Kidney (tissue), 14 donors: ENCODE data around the gene HIF3A. TPM values are rescaled to one million over a fixed set of nuclear protein-coding genes. Genes with fewer than 3 reads are reported as not detected.

ENCODE experiments used
- DNase-seq, 5 donors: peaks; one replicate each; pipeline ENCODE4 v3.0.0-alpha.2; 2013 to 2020
- FAIRE-seq: peaks from 2 replicates; lab custom pipeline; 2012; peaks lifted over from hg19 to GRCh38; lab: Jason Lieb, UNC
- H3K27ac ChIP-seq, 2 donors: one replicate each; pipeline ENCODE4 v1.7.0; 2013; ENCODE audit warnings: low read depth in 2 of 2, low read length in 2 of 2, inconsistent platforms in 1 of 2
- H3K27me3 ChIP-seq: one replicate; pipeline ENCODE4 v1.7.1; 2013; ENCODE audit warnings: low read length, inconsistent platforms; ENCODE audit not compliant: control insufficient read depth, insufficient read depth
- H3K36me3 ChIP-seq, 3 donors: one replicate each; pipeline versions ENCODE4 v1.7.0 to v1.7.1; 2013; ENCODE audit warnings: low read length in 3 of 3, control low read depth in 1 of 3, inconsistent platforms in 1 of 3; ENCODE audit not compliant: insufficient read depth in 3 of 3, control insufficient read depth in 2 of 3
- H3K4me1 ChIP-seq, 3 donors: one replicate each; pipeline versions ENCODE4 v1.7.0 to v1.7.1; 2013; ENCODE audit warnings: low read length in 3 of 3, inconsistent platforms in 1 of 3, low read depth in 1 of 3; ENCODE audit not compliant: control insufficient read depth in 2 of 3, insufficient read depth in 2 of 3
- H3K4me3 ChIP-seq, 3 donors: one replicate each; pipeline versions ENCODE4 v1.7.0 to v1.8.1; 2013; ENCODE audit warnings: low read length in 3 of 3, control low read depth in 1 of 3, inconsistent platforms in 1 of 3
- H3K9ac ChIP-seq, 3 donors: one replicate each; pipeline versions ENCODE4 v1.7.0 to v1.7.1; 2013; ENCODE audit warnings: low read length in 3 of 3, control low read depth in 1 of 3, inconsistent platforms in 1 of 3
- H3K9me3 ChIP-seq, 3 donors: one replicate each; pipeline versions ENCODE4 v1.7.0 to v1.7.1; 2013; ENCODE audit warnings: low read length in 3 of 3, control low read depth in 1 of 3, inconsistent platforms in 1 of 3; ENCODE audit not compliant: control insufficient read depth in 2 of 3, insufficient read depth in 1 of 3
- CTCF ChIP-seq: IDR thresholded peaks from 3 replicates; pipeline ENCODE4 v1.5.1; 2012; ENCODE audit warnings: mild to moderate bottlenecking, moderate library complexity, borderline replicate concordance; ENCODE audit not compliant: insufficient read depth; ENCODE audit errors: extremely low read depth
- intact Hi-C: fragments of 100-400 bp; cut with DNase I; formaldehyde crosslinking; loops from one replicate; pipeline ENCODE4 v1.11.1; 2022
- polyA plus RNA-seq: library from polyadenylated mRNA; stranded (reverse); fragments of 350-450 nt; fragmentation: Illumina TruSeq; extraction: RNeasy Lipid Tissue Mini Kit (QIAGEN cat#74804); gene quantifications from one replicate; pipeline ENCODE4 v1.2.3, GENCODE V29; 2014; ENCODE audit warnings: low read depth, low replicate concordance; ENCODE audit not compliant: insufficient read depth
- total RNA-seq: library from RNA; stranded (reverse); fragmentation: NEBNext Ultra II Directional; extraction: Animal tissue kit (Norgen Biotek cat#: 25700); gene quantifications from one replicate; pipeline ENCODE4 v1.2.1, GENCODE V29; 2021
- donor health status: control.
- donor health status: control.
- donor health status: control.
- donor health status: control.
- donor health status: control.
- donor health status: DM: yes; HTN: yes; CAD: no.
- donor health status: Normal renal cell carcinoma (clear cell type).

The HIF3A gene
- total and polyA plus RNA-seq, 2 donors from 2014 or later: 3.3 to 40.4 TPM

- no peak for TF ChIP-seq CTCF
These were observed 59.6 kb downstream of the HIF3A start for GRCh38 chr19:46356149-46357055.

GRCh38 chr19:46357846-46358583, 61.2 kb downstream of the HIF3A start:
- H3K4me1 ChIP-seq: peaks cover 0 to 4% (median 0%) of the 10 kb centered on the region in 3 donors
- no peaks in the 10 kb centered on the region for H3K9me3 ChIP-seq
- no peak overlapping the region for H3K9ac ChIP-seq
- no peak overlapping the region for H3K4me3 ChIP-seq
- TF ChIP-seq CTCF: no peak
- no peaks in the 10 kb centered on the region for H3K27me3 ChIP-seq
- no peak overlapping the region for H3K27ac ChIP-seq
- DNase-seq (peak in 1 of 5 donors; percentile 7), FAIRE-seq (no peak)
- intact Hi-C loops: no loop called here
- peaks cover 0 to 16% (median 11%) of the 10 kb centered on the region in 3 donors for H3K36me3 ChIP-seq

More at GRCh38 chr19:46356149-46357055, 59.6 kb downstream of the HIF3A start:
- peaks cover 0 to 13% (median 3%) of the 10 kb centered on the region in 3 donors for H3K4me1 ChIP-seq
- intact Hi-C loops: no loop called here
- no peak overlapping the region for H3K4me3 ChIP-seq
- DNase-seq: peak in 1 of 5 donors; percentile 30
- H3K9me3 ChIP-seq: no peaks in the 10 kb centered on the region
- no peak overlapping the region for H3K9ac ChIP-seq
- no peak overlapping the region for H3K27ac ChIP-seq
- no peak for FAIRE-seq
- peaks cover 0 to 17% (median 11%) of the 10 kb centered on the region in 3 donors for H3K36me3 ChIP-seq
- no peaks in the 10 kb centered on the region for H3K27me3 ChIP-seq

GRCh38 chr19:46361915-46362314, 65.1 kb downstream of the HIF3A start:
- H3K4me3 ChIP-seq: no peak overlapping the region
- no peaks in the 10 kb centered on the region for H3K27me3 ChIP-seq
- H3K27ac ChIP-seq: no peak overlapping the region
- H3K36me3 ChIP-seq: peaks cover 0 to 17% (median 9%) of the 10 kb centered on the region in 3 donors
- DNase-seq (no peak), FAIRE-seq (no peak)
- no peak for TF ChIP-seq CTCF
- no peaks in the 10 kb centered on the region for H3K4me1 ChIP-seq
- no peak overlapping the region for H3K9ac ChIP-seq
- intact Hi-C loops: no loop called here
- H3K9me3 ChIP-seq: no peaks in the 10 kb centered on the region
